GM21360 (cell line): ENCODE data around the gene ADCY1.

Source experiments
- ATAC-seq: cut with Tn5 transposase; IDR thresholded peaks from one replicate; pipeline ENCODE4 v1.9.1; 2021; ENCODE audit warnings: mild to moderate bottlenecking, moderate library complexity; ENCODE audit not compliant: unreplicated experiment

Gene ADCY1

GRCh38 chr7:45663167-45663921 lies 89.2 kb downstream of the ADCY1 start:
- no peak for ATAC-seq

DNA sequence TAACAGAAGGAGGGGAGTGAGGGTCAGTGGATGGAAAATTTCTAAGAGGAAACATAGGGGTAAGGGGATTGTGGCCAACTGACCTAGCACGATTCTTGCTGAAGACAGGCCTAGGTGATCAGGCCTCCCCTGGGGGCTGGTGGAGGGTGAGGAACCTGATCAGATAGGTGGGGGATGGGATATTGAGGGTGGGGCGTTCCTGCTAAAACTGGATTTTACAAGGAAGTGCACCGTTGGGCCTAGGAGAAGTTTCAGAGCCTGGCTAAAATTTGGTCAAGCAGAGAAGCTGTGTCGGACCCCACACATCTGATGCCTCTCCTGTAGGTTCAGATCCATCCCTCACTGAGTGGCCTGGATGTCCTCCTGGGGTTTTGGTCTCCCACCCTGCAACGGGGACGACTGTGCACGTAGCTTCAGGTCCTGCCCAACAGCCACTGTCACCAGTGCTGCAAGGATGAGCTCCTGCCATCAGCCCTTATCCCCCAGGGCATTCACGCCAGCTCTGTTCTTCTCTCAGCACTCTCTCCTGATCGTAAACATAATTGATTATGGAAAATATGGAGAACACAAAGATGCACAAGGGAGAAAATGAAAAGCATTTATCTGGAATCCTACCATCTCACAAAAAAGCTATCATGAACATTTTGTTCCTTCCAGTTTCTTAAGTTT lies 89.9 kb downstream of the ADCY1 start:
- ATAC-seq: no peak

DNA sequence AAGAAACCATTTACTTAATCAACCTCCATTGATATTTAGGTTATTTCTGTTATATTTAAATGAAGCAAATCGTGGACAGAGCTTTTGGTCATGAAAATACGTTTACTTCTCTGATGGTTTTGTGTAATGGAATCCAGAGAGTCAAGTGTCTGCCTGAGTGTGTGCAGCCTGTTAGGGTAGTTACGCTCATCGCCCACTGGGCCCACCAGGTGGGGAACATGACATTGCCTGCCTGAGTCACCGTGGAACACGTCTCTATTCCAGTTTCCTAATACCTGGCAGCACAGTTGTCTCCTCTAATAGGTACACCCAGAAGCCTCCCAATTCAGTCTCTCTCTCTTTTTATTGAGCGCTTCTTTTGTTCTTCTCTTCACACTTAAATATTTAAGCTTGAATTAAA lies 91.0 kb downstream of the ADCY1 start:
- no peak for ATAC-seq

- no peak for ATAC-seq
These were observed 96.1 kb downstream of the ADCY1 start for GRCh38 chr7:45670227-45670626.

DNA sequence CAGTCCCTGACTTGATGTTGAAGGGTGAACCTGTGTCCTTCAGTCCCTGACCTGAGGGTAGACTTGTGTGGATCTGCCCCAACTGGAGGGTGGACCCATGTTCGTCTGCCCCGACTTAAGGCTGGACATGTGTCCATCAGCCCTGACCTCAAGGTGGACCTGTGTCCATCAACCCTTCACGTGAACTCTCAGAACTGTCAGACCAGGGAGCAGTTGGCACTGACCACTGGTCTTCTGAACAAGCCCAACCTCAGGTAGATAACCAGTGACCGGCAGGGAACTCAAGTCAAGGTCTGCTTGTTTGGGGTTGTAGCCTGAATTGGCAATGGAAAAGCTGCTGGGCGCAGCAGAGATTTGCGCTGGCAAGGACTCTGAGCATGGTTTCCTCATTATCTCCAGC lies 96.5 kb downstream of the ADCY1 start:
- no peak for ATAC-seq

DNA sequence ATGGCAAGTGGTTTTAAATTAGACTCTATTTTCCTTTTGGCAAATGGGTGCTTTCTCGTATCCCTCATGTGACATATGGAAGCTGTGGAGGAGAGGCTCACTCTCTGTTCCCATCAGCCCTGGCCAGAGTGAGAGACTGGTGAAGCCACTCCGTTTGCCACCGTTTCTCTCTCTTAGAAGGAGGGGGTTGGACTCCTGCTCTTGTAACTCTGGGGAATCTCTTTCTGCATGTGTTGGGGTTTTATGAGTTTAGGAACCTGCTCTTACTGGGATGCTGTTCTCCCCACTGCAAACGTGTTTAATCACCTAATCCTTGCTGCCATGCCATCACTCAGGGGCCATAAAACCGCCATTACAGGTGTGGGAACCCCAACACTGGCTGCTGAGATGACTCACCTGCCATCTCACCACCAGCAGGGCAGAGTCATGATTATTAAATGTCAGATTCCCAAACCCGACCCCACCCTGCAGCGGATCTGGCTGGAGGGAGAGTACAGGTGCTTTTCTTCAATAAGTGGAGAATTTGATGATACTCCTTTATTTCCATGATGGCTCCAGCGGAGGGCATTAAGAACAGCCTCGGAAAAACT lies 103.2 kb downstream of the ADCY1 start:
- ATAC-seq: no peak

GRCh38 chr7:45679516-45679915 lies 105.3 kb downstream of the ADCY1 start:
- no peak for ATAC-seq

GRCh38 chr7:45680776-45681175 lies 106.6 kb downstream of the ADCY1 start:
- ATAC-seq: no peak

DNA sequence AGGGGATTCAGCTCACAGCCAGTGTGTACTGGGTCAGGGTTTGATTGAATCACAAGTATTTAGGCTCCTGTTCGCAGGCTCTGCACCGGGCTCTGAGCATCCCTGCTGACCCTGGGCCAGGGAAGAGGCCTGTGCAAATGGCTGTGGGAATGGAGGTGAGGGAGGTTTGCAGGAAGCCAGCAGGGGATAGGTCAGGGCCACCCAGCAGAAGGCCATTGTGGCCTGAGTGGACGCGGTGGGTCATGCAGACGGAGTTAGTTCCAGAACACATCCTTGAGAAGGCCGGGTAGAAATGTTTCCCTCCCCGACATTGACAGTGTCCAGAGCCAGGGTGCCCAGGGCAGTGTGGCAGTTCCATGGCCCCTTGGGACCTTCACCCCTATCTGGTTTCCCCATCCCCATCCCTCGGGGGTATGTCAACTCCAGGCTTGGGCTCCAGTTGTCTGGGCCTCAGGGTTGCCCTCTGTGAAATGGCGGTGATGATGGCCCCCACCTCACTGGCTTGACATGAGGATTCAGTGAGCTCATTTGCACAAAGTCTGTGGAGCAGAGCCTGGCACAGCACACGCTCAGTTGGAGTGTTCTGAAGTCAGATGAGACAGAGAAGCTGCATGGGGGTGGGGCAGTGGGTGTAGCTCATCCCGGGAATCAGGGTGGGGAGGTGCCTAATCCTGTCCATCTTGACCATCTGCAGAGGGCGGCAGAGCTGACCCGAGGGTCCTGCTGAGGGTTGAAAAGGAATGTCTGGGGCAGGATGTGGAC lies 107.6 kb downstream of the ADCY1 start:
- ATAC-seq: no peak

- no peak for ATAC-seq
These were observed 108.2 kb downstream of the ADCY1 start for GRCh38 chr7:45682358-45682735.

- no peak for ATAC-seq
These were observed 108.8 kb downstream of the ADCY1 start for GRCh38 chr7:45682836-45683555.

DNA sequence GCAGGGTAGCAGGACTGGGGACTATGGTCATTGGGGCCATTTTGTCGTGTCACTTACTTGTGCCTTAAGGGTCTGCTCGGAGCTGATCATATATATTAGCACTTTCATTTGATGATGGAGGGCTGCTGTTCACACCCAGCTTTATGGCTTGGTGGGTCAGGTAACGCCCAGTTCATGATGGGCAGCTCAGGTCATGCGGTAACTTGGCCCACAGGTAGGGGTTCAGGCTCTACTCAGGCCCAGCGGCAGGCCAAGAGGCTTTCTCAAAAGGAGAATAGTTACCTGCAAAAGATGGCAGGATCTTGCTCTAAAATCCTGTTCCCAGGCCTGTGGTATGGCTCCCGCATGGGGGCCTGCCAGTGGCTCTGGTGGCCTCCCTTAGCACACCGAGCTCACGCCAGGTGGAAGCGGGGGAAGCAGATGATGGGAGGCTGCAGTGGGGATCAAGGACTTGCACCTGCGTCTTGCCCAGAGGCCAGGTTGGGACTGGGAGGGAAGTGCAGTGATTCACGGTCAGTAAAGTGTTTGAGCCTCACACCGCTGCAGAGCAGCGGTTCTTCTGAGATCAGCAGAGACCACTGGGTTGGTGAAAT lies 109.5 kb downstream of the ADCY1 start:
- no peak for ATAC-seq

DNA sequence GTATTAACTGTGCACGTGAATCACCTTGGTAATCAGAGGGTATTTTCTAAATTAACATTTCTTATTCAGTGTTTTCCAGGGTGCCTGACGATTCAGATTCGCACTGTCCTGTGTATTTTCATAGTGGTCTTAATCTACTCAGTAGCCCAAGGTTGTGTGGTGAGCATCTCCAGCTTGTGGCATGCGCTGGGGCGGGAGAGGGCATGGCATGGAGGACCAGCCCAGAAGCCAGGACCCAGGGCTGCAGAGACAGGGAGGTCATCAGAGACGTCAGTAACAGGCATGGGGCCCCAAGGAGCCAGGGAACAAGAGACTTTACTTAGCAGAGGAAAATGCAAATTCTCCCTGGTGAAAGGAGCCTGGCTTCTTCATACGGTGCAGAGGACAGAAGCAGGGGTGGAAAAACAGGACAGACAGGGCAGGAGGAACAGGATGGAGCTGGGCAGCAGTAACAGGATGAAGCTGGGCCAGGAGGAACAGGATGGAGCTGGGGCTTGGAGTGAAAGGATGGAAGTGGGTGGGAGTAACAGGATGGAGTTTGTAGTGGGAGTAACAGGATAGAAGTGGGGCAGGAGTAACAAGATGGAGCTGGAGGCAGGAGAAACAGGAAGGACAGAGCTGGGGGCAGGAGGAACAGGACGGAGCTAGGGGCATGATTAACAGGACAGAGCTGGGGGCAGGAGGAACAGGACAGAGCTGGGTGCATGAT lies 110.9 kb downstream of the ADCY1 start:
- ATAC-seq: no peak

DNA sequence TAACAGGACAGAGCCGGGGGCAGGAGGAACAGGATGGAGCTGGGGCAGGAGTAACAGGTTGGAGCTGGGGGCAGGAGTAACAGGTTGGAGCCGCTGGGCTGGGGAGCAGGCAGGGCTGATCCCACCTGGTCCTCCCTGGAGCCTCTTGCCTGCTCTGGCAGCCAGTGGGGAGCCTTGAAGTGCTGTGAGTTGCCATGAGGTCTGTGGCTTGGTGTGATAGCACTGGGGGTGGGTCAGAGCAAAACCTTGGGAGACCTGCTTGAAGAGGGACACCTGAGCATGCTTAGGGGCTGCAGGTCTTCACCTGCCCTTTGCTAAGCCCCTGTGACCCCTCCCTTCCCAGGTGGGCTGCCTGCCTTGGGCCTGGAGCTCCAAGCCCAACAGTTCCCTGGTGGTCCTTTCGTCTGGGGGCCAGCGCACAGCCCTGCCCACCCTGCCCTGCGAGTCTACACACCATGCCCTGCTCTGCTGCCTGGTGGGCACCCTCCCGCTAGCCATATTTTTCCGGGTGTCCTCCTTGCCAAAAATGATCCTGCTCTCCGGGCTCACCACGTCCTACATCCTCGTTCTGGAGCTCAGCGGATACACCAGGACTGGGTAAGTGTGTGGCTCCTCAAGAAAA lies 111.6 kb downstream of the ADCY1 start:
- no peak for ATAC-seq

DNA sequence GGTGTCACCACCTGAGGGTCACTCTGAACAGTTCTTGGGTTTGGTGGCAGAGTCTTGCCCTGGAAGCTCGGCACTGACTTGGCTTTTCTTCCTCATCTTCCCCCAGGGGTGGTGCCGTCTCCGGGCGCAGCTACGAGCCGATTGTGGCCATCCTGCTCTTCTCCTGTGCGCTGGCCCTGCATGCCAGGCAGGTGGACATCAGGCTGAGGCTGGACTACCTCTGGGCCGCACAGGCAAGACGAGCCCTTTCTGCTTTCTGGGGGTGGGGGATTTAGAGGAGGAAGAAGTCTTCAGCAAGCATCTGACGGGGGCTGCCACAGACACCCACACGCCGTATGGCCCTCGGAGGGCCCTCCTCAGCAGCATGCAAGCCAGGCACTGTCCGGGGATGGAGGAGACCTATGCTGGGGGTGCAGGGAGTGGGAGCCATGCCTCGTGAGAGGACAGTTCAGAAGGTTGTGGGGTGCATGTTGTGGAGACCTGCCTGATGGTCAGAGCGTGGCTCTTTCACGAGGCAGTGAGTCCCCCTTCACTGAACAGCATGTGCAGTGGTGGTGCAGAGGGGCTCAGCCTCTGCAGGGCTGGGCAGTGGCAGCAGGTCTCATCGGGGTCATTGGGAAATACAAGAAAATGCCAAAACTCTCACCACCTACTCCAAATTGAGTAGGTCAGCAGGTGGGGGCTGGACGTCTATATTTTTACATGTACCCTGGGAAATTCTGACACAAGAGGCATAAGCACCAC lies 112.4 kb downstream of the ADCY1 start:
- ATAC-seq: no peak

- ATAC-seq: no peak
These were observed 113.0 kb downstream of the ADCY1 start for GRCh38 chr7:45687185-45687560.

DNA sequence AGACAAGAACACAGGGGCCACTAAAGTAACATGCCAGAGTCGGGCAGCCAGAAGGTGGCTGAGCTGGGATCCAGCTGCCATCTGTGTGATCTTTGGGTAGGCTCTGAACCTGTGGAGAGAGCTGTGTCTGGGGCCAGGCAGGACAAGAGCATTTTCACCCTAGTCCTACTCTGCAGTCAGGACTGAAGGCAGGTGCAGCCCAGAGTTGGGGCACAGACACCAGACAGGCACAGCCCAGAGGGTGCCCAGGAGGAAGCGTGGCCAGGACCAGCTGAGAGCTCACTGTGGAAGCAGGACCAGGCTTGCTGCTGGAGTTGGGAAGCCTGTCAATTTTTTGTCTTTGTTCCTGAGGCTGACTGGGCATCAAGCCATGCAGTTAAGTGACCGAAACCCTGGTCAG lies 113.6 kb downstream of the ADCY1 start:
- no peak for ATAC-seq

- no peak for ATAC-seq
These were observed 114.2 kb downstream of the ADCY1 start for GRCh38 chr7:45688382-45688781.
